HepG2 (cell line): ENCODE data around the gene ATG2A. TPM values are rescaled to one million over a fixed set of nuclear protein-coding genes. Genes with fewer than 3 reads are reported as not detected.

Experiments
- HES4 ChIP-seq: sonication (generic); formaldehyde crosslinking; IDR thresholded peaks from 2 replicates; pipeline ENCODE4 v1.9.0; 2021; ENCODE audit warnings: mild to moderate bottlenecking, missing genetic modification reagents, borderline replicate concordance
- KIAA2018 ChIP-seq: sonication (generic); formaldehyde crosslinking; IDR thresholded peaks from 2 replicates; pipeline ENCODE4 v1.5.0; 2020; ENCODE audit warnings: mild to moderate bottlenecking, missing genetic modification reagents, borderline replicate concordance
- POGZ ChIP-seq: sonication (generic); formaldehyde crosslinking; IDR thresholded peaks from 2 replicates; pipeline ENCODE4 v1.4.0; 2020; ENCODE audit warnings: mild to moderate bottlenecking, missing genetic modification reagents
- RBFOX2 ChIP-seq: fragments of 200-400 bp; formaldehyde crosslinking; IDR thresholded peaks from 2 replicates; pipeline ENCODE4 v1.6.1; 2017; ENCODE audit warnings: low read depth, mild to moderate bottlenecking, low read length
- REXO4 ChIP-seq: sonication (generic); formaldehyde crosslinking; IDR thresholded peaks from 2 replicates; pipeline ENCODE4 v1.8.0; 2022; ENCODE audit warnings: missing genetic modification reagents, mild to moderate bottlenecking, borderline replicate concordance
- ZBTB46 ChIP-seq: sonication (generic); formaldehyde crosslinking; IDR thresholded peaks from 2 replicates; pipeline ENCODE4 v1.4.0; 2020; ENCODE audit warnings: mild to moderate bottlenecking, missing genetic modification reagents, borderline replicate concordance
- ZNF142 ChIP-seq: sonication (generic); formaldehyde crosslinking; IDR thresholded peaks from 2 replicates; pipeline ENCODE4 v1.4.0; 2020; ENCODE audit warnings: missing genetic modification reagents
- ZNF264 ChIP-seq: sonication (generic); formaldehyde crosslinking; IDR thresholded peaks from 2 replicates; pipeline ENCODE4 v1.4.0; 2020; ENCODE audit warnings: missing genetic modification reagents
- ZNF317 ChIP-seq: sonication (generic); formaldehyde crosslinking; IDR thresholded peaks from 2 replicates; pipeline ENCODE4 v1.5.0; 2020; ENCODE audit warnings: mild to moderate bottlenecking, missing genetic modification reagents
- polyA plus RNA-seq, 8 experiments: library from polyadenylated mRNA; depleted of rRNA in 3 of 8; stranded (reverse) in 7 of 8; unstranded in 1 of 8; fragments of >200 nt; fragmentation: Illumina TruSeq in 4 of 8; extraction: Trizol in 4 of 8; gene quantifications; 2 replicates each; pipeline versions ENCODE4 v1.2.1 to v1.2.3, GENCODE V29; 2011 to 2016; ENCODE audit warnings: low read depth in 4 of 8, missing spikeins in 1 of 8, mixed read lengths in 1 of 8; ENCODE audit not compliant: insufficient read depth in 1 of 8
- total RNA-seq, 5 experiments: library from RNA; depleted of rRNA; stranded (reverse); fragments of >200 nt; fragmentation: Illumina TruSeq; extraction: Trizol; gene quantifications; 2 replicates each; pipeline ENCODE4 v1.2.3, GENCODE V29; 2016; ENCODE audit warnings: low read depth in 1 of 5

Gene ATG2A
- total and polyA plus RNA-seq, 2 of the 13 experiments (the other 11 are each of a cell fraction or from before 2014, with no cell fraction given), result 6.7 to 8.0 TPM

GRCh38 chr11:64959498-64959897 is 42.5 kb upstream of the ATG2A start (continued):
- TF ChIP-seq ZNF142 (CRISPR knock-in tag), result no peak
- TF ChIP-seq HES4 (CRISPR knock-in tag), result no peak
- no peak for TF ChIP-seq KIAA2018 (CRISPR knock-in tag)
- TF ChIP-seq POGZ (CRISPR knock-in tag), result no peak
- TF ChIP-seq REXO4, result no peak
- TF ChIP-seq ZBTB46, result no peak
- no peak for TF ChIP-seq ZNF264 (CRISPR knock-in tag)
- TF ChIP-seq ZNF317, result no peak
- TF ChIP-seq RBFOX2, result no peak
- TF ChIP-seq, all 625 proteins: peak for 0
